Measurements from ENCODE around the gene OR2F1. TPM values are rescaled to one million over a fixed set of nuclear protein-coding genes. Genes with fewer than 3 reads are reported as not detected.
A peak's percentile ranks its signal among the peaks of the same experiment; 100 is the strongest.

Gene OR2F1
- total and polyA plus RNA-seq, 9 donors: not detected

- Histone ChIP-seq H3K36me3 (no peaks in the 10 kb centered on the region), H3K9me3 (no peaks in the 10 kb centered on the region), H3K4me3 (no peak overlapping the region), H3K27me3 (no peaks in the 10 kb centered on the region), H3K27ac (peak overlapping the region in 1 of 2 donors; percentile 87), H3K4me1 (ENCODE audit: insufficient read depth) (peaks cover 12% of the 10 kb centered on the region)
- 10 to 15% (median 12%) methylated on average over 5 of the region's 5 CpGs for WGBS, 3 donors
- no peak for DNase-seq
- TF ChIP-seq CTCF (IDR thresholded peaks at IDR 0.05): no peak
- no peak for TF ChIP-seq POLR2A (IDR thresholded peaks at IDR 0.05)
- no peak for TF ChIP-seq EP300 (IDR thresholded peaks at IDR 0.05)
- intact Hi-C loops (cut with DNase I): loop anchor here in 1 of 4 donors (10.0 kb wide), 1 partner anchor 97 kb away; the partner anchor contains the start of gene OR6B1
Observed at GRCh38 chr7:143908120-143908519, 46.5 kb upstream of the OR2F1 start.

GRCh38 chr7:143909863-143910262 lies 44.8 kb upstream of the OR2F1 start:
- intact Hi-C loops (cut with DNase I): loop anchor here in 1 of 4 donors (10.0 kb wide), 1 partner anchor 95 kb away; the partner anchor contains the start of gene OR6B1
- Histone ChIP-seq H3K4me1 (ENCODE audit: insufficient read depth) (peaks cover 10% of the 10 kb centered on the region), H3K27me3 (no peaks in the 10 kb centered on the region), H3K27ac (peak overlapping the region in 1 of 2 donors; percentile 38), H3K9me3 (no peaks in the 10 kb centered on the region), H3K36me3 (no peaks in the 10 kb centered on the region), H3K4me3 (no peak overlapping the region)
- TF ChIP-seq CTCF (IDR thresholded peaks at IDR 0.05) (no peak), EP300 (IDR thresholded peaks at IDR 0.05) (no peak), POLR2A (IDR thresholded peaks at IDR 0.05) (no peak)
- WGBS, 3 donors: 20 to 41% (median 36%) methylated on average over 3 of the region's 3 CpGs
- peak in 4 of 5 donors; percentile 38 to 58 (median 39) for DNase-seq

GRCh38 chr7:143910473-143911248 lies 44.0 kb upstream of the OR2F1 start:
- 56 to 65% (median 60%) methylated on average over 3 of the region's 3 CpGs for WGBS, 3 donors
- no peaks in the 10 kb centered on the region for H3K9me3 ChIP-seq
- intact Hi-C loops (cut with DNase I): no loop called here
- no peaks in the 10 kb centered on the region for H3K27me3 ChIP-seq
- no peak overlapping the region for H3K4me3 ChIP-seq
- no peak for DNase-seq
- H3K36me3 ChIP-seq: no peaks in the 10 kb centered on the region
- no peak for TF ChIP-seq EP300 (IDR thresholded peaks at IDR 0.05)
- no peak for TF ChIP-seq POLR2A (IDR thresholded peaks at IDR 0.05)
- TF ChIP-seq CTCF (IDR thresholded peaks at IDR 0.05): no peak
- H3K4me1 ChIP-seq (ENCODE audit: insufficient read depth): peaks cover 4% of the 10 kb centered on the region
- H3K27ac ChIP-seq: peak overlapping the region in 1 of 2 donors; percentile 38

- H3K4me1 ChIP-seq (ENCODE audit: insufficient read depth): peaks cover 2% of the 10 kb centered on the region
- no peaks in the 10 kb centered on the region for H3K36me3 ChIP-seq
- TF ChIP-seq EP300 (IDR thresholded peaks at IDR 0.05) (no peak), POLR2A (IDR thresholded peaks at IDR 0.05) (no peak), CTCF (IDR thresholded peaks at IDR 0.05) (no peak)
- WGBS, 3 donors: 96 to 97% (median 96%) methylated on average over 3 of the region's 3 CpGs
- no peak overlapping the region for H3K4me3 ChIP-seq
- intact Hi-C loops (cut with DNase I): no loop called here
- H3K27me3 ChIP-seq: no peaks in the 10 kb centered on the region
- no peak overlapping the region for H3K27ac ChIP-seq
- DNase-seq: no peak
- H3K9me3 ChIP-seq: no peaks in the 10 kb centered on the region
Observed at GRCh38 chr7:143913945-143914615, 40.6 kb upstream of the OR2F1 start.
